ENCODE measurements around the gene SHISAL2A. TPM values are rescaled to one million over a fixed set of nuclear protein-coding genes. Genes with fewer than 3 reads are reported as not detected.

The SHISAL2A gene
- total RNA-seq, result not detected in 2 replicates

DNA sequence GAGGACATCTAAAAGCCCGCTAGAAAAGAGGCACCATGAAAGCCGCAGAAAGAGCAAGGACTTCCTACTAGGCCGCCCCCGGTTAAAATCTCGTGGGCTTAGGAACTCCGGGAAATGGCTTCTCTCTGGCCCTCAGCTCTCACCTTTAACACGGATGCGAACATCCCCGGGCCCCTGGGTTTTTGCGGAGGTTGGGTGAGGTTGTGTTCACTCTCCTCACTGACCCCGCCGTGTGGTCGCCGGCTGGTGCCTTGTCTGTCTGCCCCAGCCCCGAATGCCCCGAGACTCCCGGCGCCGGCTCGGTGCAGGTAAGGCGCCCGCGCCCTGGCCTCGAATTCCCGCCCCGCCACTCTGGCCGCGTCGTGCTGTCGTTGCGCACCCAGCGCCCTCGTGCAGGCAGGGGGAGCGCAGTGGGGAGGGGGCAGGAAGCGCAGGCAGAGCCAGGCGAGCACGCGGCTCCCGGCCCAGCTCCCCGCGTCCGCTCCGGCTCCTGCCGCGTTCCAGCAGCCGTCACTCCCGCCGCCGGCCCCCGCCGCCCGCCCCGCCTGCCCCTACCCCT, at the start of gene SHISAL2A:
TSS of gene SHISAL2A (plus strand) at position 437 of the 559 bp plus-strand sequence. CDS start 326 bp downstream, outside the sequence.
- DNase-seq (ENCODE audit: low read depth in 2 of 2), result peak in 1 of 2 donors; percentile 52

DNA sequence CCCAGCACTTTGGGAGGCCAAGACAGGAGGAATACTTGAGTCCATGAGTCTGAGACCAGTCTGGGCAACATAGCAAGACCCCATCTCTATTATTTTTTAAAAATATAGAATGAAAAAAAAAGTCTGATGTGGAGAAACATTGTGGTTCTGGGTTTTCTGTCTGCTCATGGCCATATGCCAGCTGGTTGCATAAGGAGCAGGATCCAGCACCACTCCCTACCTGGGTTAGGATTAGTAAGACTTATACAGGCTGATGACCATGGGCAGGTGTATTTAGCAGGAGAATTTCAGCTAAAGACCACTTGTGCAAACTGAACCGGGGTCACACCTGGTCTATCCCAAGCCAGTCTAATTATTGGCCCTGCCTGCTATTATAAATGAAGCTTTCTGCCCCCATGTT, 47.5 kb upstream of the SHISAL2A start:
- DNase-seq (ENCODE audit: low read depth in 2 of 2), result no peak

DNA sequence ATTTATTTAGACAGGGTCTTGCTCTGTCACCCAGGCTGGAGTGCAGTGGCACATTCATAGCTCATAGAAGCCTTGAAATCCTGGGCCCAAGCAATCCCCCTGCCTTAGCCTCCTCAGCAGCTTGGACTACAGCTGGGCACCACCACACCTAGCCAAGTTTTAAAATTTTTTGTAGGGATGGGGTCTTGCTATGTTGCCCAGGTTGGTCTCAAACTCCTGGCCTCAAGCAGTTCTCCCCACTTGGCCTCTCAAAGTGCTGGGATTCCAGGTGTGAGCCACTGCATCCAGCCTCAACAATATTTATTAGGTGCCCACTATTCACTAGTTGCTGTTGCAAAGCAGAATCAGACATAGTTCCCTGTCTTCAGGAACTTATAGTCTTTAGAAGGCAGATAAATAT, 44.9 kb upstream of the SHISAL2A start:
- DNase-seq (ENCODE audit: low read depth in 2 of 2), result no peak

DNA sequence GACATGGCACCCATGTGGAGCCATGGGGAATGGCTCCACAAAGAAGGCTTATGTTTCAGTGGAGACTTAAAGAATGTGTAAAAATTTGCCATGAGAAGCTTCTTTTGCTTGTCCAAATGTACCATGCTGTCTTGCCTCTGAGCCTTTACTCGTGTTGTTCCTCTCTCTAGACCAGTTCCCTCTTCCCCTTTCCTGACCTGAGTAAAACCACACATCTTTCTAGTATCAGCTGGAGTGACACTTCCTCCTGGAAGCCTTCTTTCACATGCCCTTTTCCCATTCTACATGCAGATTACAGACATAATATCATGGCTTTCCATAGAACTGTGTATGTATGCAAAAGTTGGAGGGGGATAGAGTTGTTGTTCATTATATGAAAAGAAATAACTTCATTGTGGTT, 44.4 kb upstream of the SHISAL2A start:
- no peak for DNase-seq (ENCODE audit: low read depth in 2 of 2)

DNA sequence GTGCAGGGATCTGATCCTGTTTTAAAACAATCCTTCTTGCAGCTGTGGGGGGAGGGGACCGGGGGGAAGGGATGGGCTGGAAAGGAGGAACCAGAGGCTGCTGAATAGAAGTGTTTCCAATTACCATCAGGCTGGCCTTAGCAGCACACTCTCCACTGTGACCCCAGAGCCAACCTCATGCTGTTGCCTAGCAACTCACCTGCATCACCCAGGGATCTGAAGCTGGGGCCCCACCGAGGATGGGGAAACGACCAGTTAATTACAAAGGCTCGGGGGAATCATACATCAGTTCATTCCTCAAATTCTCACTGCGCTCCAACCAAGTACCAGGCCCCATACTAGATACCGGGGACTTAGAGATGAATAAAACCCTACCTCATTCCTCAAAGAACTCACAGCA, 42.7 kb upstream of the SHISAL2A start:
- DNase-seq (ENCODE audit: low read depth in 2 of 2), result no peak

DNA sequence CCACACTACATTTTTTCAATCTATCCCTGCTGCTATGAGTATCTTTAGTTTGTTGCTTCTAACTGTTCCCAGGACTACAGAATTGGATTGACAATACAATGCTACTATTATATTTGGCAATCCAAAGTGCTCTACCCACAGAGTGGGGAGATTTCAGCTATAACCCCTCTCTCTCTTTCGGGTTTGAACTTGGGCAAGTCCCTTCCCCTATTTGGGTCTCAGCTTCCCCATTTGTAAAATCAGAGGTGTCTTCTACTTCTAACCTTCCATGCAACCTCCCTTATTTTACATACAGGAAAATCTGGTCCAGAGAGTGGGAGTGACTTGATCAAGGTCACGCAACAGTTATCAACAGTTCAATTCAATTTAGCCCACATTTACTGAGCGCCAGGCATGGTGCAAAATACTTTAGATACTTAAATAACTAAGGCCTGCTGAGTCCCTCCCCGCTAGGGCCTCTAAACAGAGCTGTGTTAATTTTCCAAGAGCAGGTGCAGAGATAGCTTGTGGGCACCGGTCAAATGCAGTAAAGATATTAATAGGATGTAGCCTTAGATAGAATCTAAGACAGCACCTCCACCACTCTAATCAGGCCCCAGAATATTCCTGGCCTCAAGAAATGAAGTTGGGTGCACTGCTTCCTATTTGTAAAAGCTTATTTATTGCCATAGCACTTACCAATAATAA, 40.2 kb upstream of the SHISAL2A start:
- no peak for DNase-seq (ENCODE audit: low read depth in 2 of 2)

DNA sequence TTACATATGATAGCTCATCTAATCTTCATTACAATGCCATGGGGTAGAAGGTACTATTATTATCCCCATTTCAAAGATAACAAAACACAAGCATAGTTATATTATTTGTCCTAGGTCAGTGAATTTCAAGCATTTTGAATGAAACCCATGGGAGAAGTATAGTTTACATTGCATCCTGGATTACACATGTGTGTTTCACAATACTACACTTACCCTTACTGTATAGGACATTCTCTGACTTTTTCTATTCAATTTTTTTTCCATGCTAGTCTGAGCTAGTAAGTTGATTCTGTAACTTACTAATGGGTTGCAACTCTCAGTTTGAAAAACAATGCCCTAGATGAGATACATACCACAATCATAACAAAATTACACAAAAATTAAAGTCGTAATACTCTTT, 39.5 kb upstream of the SHISAL2A start:
- no peak for DNase-seq (ENCODE audit: low read depth in 2 of 2)

DNA sequence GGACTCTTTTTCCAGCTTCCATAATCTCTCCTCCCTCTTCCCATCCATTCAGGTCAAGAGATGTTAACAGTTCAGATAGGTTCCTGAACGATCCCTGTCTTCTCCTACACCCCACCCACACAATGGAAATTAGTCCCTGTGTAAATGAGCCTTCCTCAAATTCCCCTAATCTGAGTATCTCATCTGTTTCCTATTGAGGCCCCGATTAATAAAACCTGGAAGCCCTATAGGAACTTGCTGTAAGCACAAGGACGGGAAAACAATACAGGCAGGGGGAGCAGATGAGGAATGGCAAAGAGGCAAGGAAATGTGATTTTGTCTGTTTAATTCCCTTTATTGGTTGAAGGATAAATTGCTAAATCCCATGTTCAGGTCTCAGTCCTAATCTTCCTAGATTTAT, 37.9 kb upstream of the SHISAL2A start:
- DNase-seq (ENCODE audit: low read depth in 2 of 2), result peak; percentile 40 to 69

DNA sequence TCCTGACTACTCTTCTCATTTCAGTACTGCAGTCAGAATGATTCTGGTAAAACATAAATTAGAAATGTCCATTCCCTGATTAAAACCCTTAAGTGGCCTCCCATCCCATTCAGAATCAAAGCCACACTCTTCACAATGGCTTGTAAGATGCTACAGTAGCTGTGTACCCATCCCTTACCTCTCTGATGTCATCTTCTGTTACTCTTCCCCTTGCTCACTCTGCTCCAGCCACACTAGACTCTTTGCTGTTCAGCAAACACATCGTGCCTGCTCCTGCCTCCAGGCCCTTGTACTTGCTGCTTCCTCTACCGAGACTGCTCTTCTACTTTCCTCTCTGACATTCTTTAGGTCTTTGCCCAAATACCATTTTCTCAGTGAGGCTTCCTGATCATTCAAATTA, 35.1 kb upstream of the SHISAL2A start:
- no peak for DNase-seq (ENCODE audit: low read depth in 2 of 2)

DNA sequence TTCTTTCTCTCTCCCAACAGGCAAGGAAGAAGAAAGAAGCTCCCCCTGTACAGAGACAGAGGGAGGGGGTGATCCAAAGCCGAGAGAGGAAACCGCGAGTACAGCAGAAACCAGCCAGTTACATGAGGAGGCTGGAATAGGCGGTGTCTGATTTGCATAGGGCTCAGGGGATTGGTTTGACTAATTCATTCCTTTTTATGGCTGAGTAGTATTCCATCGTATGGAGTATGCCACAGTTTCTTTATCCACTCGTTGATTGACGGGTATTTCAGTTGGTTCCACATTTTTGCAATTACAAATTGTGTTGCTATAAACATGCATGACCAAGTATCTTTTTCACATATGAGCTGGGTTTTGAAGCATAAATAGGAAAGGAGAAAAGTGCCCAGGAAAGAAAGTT, 34.2 kb upstream of the SHISAL2A start:
- DNase-seq (ENCODE audit: low read depth in 2 of 2), result no peak

DNA sequence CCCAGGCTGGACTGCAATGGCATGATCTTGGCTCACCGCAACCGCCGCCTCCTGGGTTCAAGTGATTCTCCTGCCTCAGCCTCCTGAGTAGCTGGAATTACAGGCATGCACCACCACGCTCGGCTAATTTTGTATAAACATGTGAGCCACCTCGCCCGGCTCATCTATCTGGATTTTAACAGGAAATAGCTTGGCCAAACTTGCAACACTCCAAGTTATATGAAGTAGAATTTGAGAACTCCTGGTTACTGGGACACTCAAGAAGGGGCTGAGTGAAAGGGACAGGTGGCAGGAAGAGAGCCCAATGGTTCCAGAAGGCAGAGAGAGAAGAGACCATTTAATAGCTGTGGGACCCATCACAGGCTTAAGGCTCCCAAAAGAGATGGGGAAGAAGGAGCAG, 33.7 kb upstream of the SHISAL2A start:
- DNase-seq (ENCODE audit: low read depth in 2 of 2), result no peak

DNA sequence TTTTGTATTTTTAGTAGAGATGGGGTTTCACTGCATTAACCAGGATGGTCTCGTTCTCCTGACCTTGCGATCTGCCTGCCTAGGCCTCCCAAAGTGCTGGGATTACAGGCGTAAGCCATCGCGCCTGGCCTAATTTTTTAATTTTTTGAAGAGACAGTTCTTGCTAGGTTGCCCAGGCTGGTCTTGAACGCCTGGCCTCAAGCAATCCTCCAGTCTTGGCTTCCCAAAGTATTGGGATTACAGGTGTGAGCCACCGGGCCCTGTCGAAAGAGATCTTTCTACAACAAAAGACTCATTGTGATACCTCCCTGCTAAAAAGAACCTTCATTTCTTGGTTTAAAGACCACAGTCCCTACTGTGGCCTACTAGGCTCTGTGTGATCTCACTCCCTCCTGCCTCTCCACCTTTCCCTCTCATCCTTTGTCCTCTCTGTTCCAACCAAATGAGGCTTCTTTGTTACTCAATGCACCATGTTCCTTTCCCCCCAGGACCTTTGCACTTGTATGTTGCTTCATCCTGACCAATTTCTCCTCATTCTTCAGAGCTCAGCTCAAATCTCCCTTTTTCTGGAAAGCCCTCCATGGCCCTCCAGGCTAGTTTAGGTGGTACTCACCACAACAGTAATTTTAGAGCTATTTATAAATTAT, 32.3 kb upstream of the SHISAL2A start:
- DNase-seq (ENCODE audit: low read depth in 2 of 2), result no peak

DNA sequence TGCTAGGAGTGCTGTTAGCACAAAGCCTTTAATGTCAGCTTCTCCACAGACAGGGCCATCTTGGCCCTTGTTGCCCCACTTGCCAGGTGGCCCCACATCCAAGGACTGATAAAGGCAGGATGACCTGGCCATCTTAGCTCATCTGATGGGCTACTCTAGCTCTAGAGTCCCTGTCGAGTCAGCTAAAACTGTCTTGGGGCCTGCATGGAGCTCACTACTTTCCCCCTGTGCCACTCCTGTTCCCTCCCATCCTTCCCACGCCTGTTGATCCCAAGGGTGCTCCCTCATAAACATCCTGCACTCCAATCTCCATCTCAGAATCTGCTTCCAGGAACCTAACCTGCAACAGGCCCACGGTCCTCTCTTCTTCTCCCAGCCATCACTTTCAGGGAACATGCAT, 31.4 kb upstream of the SHISAL2A start:
- DNase-seq (ENCODE audit: low read depth in 2 of 2), result no peak

DNA sequence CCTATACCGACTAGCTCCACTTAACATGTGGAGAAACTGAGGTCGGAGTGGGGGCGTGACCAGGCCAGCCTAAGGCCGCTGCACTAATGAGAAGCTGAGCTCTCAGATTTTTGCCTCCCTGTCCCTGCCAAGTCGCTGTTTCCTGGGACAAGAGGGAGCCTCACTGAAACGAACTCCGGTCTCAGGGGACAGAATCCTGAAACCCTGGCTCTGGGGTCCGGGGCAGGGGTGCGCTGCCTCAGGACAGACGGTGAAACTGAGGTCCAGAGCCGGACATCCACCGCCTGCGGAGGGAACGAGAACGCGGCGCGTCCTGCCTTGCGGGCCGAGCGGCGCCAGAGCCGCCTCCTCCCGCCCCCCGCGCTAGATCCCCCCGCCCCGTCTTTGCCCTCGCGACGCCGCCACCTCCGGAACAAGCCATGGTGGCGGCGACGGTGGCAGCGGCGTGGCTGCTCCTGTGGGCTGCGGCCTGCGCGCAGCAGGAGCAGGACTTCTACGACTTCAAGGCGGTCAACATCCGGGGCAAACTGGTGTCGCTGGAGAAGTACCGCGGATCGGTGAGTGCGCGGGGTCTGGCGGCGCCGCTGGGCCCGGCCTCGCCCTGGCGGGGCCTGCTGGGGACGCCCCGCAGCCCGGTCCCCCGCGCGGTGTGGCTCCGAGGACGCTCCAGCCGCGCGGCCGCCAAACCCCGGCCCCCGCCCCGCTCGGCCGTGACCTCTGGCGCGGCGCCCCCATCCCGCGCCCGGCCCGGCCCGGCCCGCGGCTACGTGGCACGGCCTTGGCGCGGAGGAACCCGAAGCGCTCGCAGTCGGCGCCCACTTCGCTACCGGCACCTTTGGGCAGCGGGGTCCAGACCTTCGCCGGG, 30.7 kb upstream of the SHISAL2A start, which contains the start of gene GPX7:
TSS of gene GPX7 (plus strand) at position 381 of the 865 bp plus-strand sequence. CDS start at position 420, 39 bp downstream.
- peak in 1 of 2 donors; percentile 49 for DNase-seq (ENCODE audit: low read depth in 2 of 2)

DNA sequence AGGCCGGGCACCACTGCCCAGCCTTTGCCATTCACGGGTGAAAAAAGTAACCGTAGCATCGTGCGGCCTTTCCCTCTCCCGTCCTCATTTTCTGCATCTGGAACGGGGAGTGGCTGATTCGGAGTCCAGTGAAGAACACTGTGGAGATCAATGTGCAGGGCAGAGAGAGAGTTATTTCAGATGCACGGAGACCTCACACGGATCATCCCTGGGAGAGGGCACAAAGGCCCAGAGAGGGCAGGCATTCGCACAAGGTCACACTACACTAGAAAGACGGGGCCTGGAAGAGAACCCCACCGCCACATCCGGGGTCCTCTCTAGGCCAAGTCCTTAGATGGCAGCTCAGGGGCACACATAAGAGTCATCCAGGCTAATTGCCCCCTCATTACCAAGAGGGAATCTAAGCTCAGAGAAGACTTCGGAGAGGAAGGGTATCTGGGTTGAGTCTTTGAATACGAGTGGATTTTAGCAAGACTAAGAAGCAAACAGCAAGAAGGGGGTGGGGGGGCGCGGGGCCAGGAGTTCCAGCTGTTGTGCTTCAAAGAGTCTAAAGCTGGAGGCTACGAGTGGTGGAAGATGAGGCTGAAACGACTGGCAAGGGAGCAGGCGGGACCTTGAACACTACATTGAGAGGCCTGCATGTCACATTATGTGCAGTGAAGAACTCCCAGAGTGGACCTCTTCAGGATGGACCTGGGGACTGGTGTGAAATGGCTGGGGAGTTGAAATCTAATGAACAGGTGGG, 29.9 kb upstream of the SHISAL2A start:
- DNase-seq (ENCODE audit: low read depth in 2 of 2), result no peak

DNA sequence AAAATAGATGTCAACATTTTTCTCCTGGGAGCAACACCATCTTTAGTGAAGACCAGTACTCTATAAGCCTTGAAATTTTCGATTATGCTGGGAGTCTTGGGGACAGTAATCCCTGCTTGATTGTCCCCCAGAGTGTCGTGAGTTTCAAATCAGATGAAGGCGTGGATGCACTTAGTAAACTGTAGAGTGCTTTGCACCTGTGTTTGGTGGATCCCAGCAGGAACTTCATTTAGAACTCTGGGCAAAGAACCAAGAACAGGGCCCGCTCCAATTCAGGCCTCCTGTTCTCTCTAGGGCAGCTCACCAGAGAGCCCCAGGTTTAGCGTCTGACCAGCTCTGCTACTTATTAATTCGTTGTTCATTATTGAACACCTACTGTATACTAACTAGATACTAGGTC, 29.3 kb upstream of the SHISAL2A start:
- DNase-seq (ENCODE audit: low read depth in 2 of 2), result no peak

DNA sequence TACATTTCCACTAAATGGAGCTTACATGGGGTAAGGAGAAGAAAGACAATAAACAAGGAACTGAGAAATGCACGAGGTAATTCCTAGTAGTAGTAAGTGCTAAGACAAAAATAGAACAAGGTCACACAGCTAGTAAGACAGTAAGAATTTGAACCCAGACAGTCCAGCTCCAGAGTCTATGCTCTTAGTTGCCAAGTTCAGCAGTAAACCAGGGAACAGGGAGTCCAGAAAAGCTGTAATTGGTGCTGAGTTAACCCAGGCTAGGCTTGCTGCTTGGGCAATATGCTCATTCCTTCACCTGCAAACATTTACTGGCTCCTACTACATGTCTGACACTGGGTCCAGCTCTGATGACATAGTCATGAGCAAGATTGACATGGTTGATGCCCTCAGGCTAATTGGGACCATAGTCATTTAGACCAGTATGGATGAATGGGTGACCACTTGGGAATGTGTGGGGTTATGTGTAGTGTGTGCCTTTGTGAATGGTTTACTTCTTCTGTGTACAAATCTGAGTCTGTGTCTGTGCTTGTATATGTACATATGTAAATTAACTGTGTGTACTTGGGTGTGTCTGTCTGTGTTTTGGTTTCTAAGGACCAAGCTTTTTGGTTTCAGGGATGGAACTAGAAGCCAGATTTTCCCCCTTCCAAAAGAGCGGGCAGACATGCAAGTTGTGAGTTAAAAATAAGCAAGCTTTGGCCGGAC, 28.8 kb upstream of the SHISAL2A start:
- no peak for DNase-seq (ENCODE audit: low read depth in 2 of 2)

DNA sequence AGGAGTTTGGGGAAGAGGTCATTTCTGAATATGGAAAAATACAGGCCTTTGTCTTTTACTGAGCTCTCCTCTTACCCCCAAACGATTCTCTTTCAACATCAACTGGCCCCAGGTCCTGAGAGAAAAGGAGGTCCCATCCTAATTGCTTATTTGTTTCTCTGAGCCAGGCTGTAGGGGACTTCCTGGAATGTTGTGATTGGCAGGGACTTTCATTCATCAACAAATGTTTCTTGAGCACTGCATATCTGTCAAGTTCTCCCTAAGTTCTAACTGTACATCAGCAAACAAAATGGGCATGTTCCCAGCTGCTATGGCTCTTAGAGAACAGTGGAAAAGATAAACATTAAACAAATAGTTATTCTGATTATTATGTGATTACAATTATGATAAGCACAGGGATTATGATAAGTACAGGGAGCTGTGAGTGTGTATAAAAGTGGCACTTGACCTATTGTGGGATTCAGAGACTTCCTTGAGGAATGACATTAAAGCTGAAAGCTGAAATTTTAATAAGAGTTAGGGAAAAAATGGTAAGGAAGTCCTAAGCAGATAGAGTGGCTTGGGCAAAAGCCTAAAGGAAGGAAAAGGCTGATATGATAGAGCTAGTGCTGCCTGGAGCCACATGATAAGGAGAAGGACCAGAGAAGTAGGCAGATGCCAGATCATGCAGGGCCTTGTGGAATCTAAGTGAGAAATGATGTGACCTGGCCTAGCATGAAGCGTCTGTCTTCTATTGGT, 19.2 kb upstream of the SHISAL2A start:
- DNase-seq (ENCODE audit: low read depth in 2 of 2), result no peak

DNA sequence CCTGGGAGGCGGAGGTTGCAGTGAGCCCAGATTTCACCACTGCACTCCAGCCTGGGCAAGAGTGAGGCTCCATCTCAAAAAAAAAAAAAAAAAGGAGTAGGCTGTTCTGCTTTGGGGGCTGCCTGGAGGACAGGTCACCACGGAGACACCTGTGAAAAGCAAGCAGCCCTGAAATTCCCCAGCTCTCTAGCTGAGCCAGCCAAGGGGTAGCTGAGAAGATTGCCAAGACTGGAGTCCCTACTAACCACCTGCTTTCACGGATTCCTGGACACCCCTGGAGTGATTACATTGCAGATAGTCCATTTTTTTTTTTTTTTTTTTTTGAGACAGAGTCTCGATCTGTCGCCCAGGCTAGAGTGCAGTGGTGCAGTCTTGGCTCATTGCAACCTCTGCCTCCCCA, 18.3 kb upstream of the SHISAL2A start:
- DNase-seq (ENCODE audit: low read depth in 2 of 2), result no peak

DNA sequence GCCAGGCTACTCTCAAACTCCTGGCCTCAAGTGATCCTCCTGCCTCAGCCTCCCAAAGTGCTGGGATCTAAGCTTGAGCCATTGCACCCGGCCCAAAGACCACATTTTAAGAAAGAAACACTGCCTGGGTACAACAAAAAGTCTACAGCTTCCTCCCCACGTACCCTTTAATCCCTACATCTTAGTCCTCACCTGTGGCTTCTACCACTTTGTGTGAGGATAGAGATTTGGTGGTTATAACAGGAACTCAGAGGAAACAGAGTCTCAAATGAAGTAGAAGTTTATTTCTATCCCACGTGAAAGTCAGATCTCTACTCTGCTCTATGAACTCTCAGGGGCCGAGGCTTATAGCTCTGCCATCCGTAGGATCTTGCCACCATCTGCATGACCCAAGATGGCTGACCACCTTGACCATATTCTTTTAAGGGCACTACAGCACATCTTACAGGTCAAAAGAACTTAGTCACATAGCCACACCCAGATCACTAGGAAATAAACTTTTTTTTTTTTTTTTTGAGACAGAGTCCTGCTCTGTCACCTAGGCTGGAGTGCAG, 17.4 kb upstream of the SHISAL2A start:
- no peak for DNase-seq (ENCODE audit: low read depth in 2 of 2)

Measured in dermis microvascular lymphatic vessel endothelial cell (primary cell).